K562 (cell line): Measurements from ENCODE around the gene MPC1. TPM values are rescaled to one million over a fixed set of nuclear protein-coding genes. Genes with fewer than 3 reads are reported as not detected.
A peak's percentile ranks its signal among the peaks of the same experiment; 100 is the strongest.

Source experiments
- CSDE1 ChIP-seq, 2 experiments: fragments of 450-650 bp; IDR thresholded peaks; 2 replicates each; pipeline ENCODE4 v1.6.1; 2016; ENCODE audit warnings: mild to moderate bottlenecking in 1 of 2
- ETS1 ChIP-seq: conservative IDR thresholded peaks from 2 replicates; pipeline ENCODE4 v1.6.1; 2011; ENCODE audit warnings: low read depth, mild to moderate bottlenecking, low read length; ENCODE audit not compliant: control insufficient read depth
- GTF2A2 ChIP-seq: IDR thresholded peaks from 2 replicates; pipeline ENCODE4 v1.6.1; 2016; ENCODE audit warnings: mild to moderate bottlenecking, missing genetic modification characterization, missing compliant biosample characterization
- HIVEP1 ChIP-seq: fragments of 250-450 bp; sonication (Bioruptor Pico); IDR thresholded peaks from 2 replicates; pipeline ENCODE4 v1.4.0; 2020; ENCODE audit warnings: mild to moderate bottlenecking
- JUNB ChIP-seq: fragments of 450-650 bp; formaldehyde crosslinking; conservative IDR thresholded peaks from 2 replicates; pipeline ENCODE4 v1.4.0; 2020; ENCODE audit warnings: mild to moderate bottlenecking
- MECOM ChIP-seq: fragments of 250-450 bp; sonication (Bioruptor Pico); IDR thresholded peaks from 2 replicates; pipeline ENCODE4 v1.8.0; 2022; ENCODE audit warnings: inconsistent platforms
- MLX ChIP-seq, 2 experiments: fragments of 450-650 bp in 1 of 2; sonication (generic) in 1 of 2; formaldehyde crosslinking; conservative IDR thresholded peaks; 2 replicates each; pipeline versions ENCODE4 v1.4.0 to v1.8.1; 2020 to 2022; ENCODE audit warnings: mild to moderate bottlenecking in 1 of 2, missing genetic modification reagents in 1 of 2
- MYNN ChIP-seq, 2 experiments: sonication (generic); formaldehyde crosslinking in 1 of 2; IDR thresholded peaks; 2 replicates each; pipeline versions ENCODE4 v1.5.0 to v1.6.1; 2016 to 2020; ENCODE audit warnings: antibody characterized with exemption in 1 of 2, missing genetic modification reagents in 1 of 2
- NFYB ChIP-seq: IDR thresholded peaks from 2 replicates; pipeline ENCODE4 v1.6.1; 2011; ENCODE audit warnings: mild to moderate bottlenecking, moderate library complexity; ENCODE audit not compliant: insufficient read length; ENCODE audit errors: extremely low read depth
- SNIP1 ChIP-seq: fragments of 450-650 bp; IDR thresholded peaks from 2 replicates; pipeline ENCODE4 v1.7.1; 2017; ENCODE audit warnings: low read depth, mild to moderate bottlenecking
- THAP12 ChIP-seq: fragments of 250-450 bp; sonication (Bioruptor Pico); IDR thresholded peaks from 2 replicates; pipeline ENCODE4 v1.9.0; 2021; ENCODE audit warnings: mild to moderate bottlenecking, inconsistent platforms
- ZNF143 ChIP-seq: sonication (generic); formaldehyde crosslinking; IDR thresholded peaks from 2 replicates; pipeline ENCODE4 v1.9.0; 2022; ENCODE audit warnings: mild to moderate bottlenecking, missing genetic modification reagents
- ZNF407 ChIP-seq: fragments of 450-650 bp; IDR thresholded peaks from 2 replicates; pipeline ENCODE4 v1.6.1; 2016; ENCODE audit warnings: low read depth
- ZNF41 ChIP-seq: fragments of 250-450 bp; sonication (Bioruptor Pico); conservative IDR thresholded peaks from 2 replicates; pipeline ENCODE4 v1.4.0; 2020; ENCODE audit warnings: mild to moderate bottlenecking
- ZNF778 ChIP-seq: fragments of 450-650 bp; formaldehyde crosslinking; IDR thresholded peaks from 2 replicates; pipeline ENCODE4 v1.4.0; 2020; ENCODE audit warnings: mild to moderate bottlenecking, moderate library complexity
- polyA plus RNA-seq, 8 experiments: library from polyadenylated mRNA; depleted of rRNA in 4 of 8; stranded (reverse) in 5 of 8; unstranded in 3 of 8; fragments of >200 nt; fragmentation: Nextera tagmentation in 2 of 8; fragmentation: Illumina TruSeq in 1 of 8; extraction: Ambion mirVana in 2 of 8; extraction: Trizol in 1 of 8; gene quantifications; 2 replicates each; pipeline versions ENCODE4 v1.2.1 to v1.2.3, GENCODE V29; 2011 to 2014; ENCODE audit warnings: inconsistent platforms in 1 of 8, missing spikeins in 1 of 8
- total RNA-seq, 7 experiments: library from RNA; depleted of rRNA in 6 of 7; stranded (reverse); fragments of >200 nt in 6 of 7; fragmentation: Illumina TruSeq in 2 of 7; extraction: Trizol in 2 of 7; gene quantifications; 2 replicates each; pipeline versions ENCODE4 v1.2.1 to v1.2.3, GENCODE V29; 2011 to 2021; ENCODE audit warnings: low replicate concordance in 1 of 7

The MPC1 gene
- total and polyA plus RNA-seq, 9 of the 15 experiments (the other 6 are each of a cell fraction or from before 2014, with no cell fraction given), result 78.6 to 185 (median 138) TPM

- TF ChIP-seq THAP12 (CRISPR knock-in tag), result peak; percentile 73
- TF ChIP-seq ZNF41 (CRISPR knock-in tag), result no peak
- no peak for TF ChIP-seq ZNF778 (CRISPR knock-in tag)
- TF ChIP-seq JUNB (CRISPR knock-in tag), result no peak
- peak; percentile 90 for TF ChIP-seq ZNF407
- TF ChIP-seq HIVEP1 (CRISPR knock-in tag), result no peak
- no peak for TF ChIP-seq SNIP1
- no peak for TF ChIP-seq NFYB
- 0 out of 4 replicates have a peak, but pooled peaks of 1 of the 2 experiments have one; percentile 31 for TF ChIP-seq CSDE1 (IDR thresholded peaks at IDR 0.05)
- no peak for TF ChIP-seq MECOM
- TF ChIP-seq MYNN (IDR thresholded peaks at IDR 0.05), result no peak
- no peak for TF ChIP-seq MYNN (CRISPR knock-in tag; IDR thresholded peaks at IDR 0.05)
- no peak for TF ChIP-seq GTF2A2 (tag)
- no peak for TF ChIP-seq MLX (CRISPR knock-in tag; conservative IDR thresholded peaks at IDR 0.05)
- TF ChIP-seq ZNF143 (CRISPR knock-in tag), result no peak
- peak; percentile 54; the same call in 1 of the 2 replicates for TF ChIP-seq ETS1
These were observed 40.2 kb downstream of the MPC1 start, which contains the start of gene SFT2D1 (continued) for GRCh38 chr6:166342349-166343149.
